Measurements from ENCODE around the gene ZNF423.

Gene ZNF423

DNA sequence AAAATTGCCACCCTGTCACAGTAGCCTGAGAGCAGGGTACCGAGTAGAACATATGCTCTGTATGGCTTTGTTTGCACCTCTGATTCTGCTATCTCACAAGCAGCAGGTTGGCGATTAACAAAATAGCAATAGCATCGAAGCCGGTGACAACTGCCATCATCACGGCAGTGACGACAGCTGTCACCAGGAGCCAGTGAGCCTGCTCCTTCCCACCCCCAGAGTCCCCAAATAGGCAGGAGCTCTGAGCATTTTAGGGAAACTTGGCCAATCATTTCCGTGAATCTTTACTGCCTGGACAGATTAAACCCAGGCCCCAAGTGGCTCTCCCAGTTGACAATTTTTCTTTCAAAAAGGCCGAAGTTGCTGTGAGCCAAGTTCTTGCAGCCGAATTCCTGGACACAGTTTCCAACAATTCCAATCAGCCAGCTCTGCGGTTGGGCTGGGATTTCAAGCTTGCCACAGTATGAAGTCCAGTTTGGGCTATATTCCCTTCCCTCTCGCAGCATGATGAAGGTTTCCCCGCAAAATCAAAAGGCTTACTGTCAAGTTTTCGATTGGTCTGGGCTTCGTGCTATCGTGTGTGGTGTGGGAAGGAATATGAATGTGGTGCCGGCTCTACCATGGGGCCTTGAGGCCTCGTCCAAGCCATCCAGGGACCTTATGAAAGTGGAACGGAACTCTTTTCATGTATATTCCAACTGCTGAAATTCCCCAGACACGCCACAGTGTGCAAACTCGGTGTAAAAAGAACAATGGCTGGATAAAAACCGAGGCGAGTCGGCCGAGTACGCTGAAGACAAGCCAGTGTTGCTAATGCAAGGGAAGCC is 295.7 kb downstream of the ZNF423 start:
- Histone ChIP-seq H3K27ac (ENCODE audit: low read depth, low read length) (no peak overlapping the region), H3K9ac (ENCODE audit: low read length) (no peak overlapping the region), H3K36me3 (ENCODE audit: control insufficient read depth, insufficient read depth, low read length) (no peaks in the 10 kb centered on the region), H3K4me1 (ENCODE audit: control insufficient read depth, insufficient read depth, low read length) (peaks cover 36% of the 10 kb centered on the region), H3K9me3 (ENCODE audit: control insufficient read depth, insufficient read depth, low read depth, low read length) (no peaks in the 10 kb centered on the region), H3K27me3 (ENCODE audit: control insufficient read depth, insufficient read depth, low read length) (no peaks in the 10 kb centered on the region), H3K4me3 (ENCODE audit: low read depth, low read length) (no peak overlapping the region)

DNA sequence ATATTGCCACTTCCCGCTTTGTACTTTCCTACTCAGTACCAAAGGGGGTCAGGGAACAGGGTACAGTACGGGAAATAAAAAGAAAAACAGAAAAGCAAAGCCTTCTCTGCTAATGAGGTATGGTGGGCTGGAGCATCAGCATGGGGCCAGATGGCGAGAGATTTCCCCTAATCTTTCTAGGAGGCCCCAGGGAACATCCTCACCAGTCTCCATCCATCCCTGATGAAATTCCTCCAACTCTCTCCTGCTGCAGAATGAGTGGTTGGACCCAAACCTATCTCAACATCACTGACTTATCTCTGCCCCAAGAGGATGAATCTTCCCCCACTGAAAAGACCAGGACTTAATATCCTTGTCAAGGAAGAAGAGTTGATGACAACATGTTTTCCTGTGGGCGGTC is 296.7 kb downstream of the ZNF423 start:
- Histone ChIP-seq H3K36me3 (ENCODE audit: control insufficient read depth, insufficient read depth, low read length) (no peaks in the 10 kb centered on the region), H3K9me3 (ENCODE audit: control insufficient read depth, insufficient read depth, low read depth, low read length) (no peaks in the 10 kb centered on the region), H3K9ac (ENCODE audit: low read length) (no peak overlapping the region), H3K27ac (ENCODE audit: low read depth, low read length) (no peak overlapping the region), H3K4me1 (ENCODE audit: control insufficient read depth, insufficient read depth, low read length) (peaks cover 26% of the 10 kb centered on the region), H3K4me3 (ENCODE audit: low read depth, low read length) (no peak overlapping the region), H3K27me3 (ENCODE audit: control insufficient read depth, insufficient read depth, low read length) (no peaks in the 10 kb centered on the region)

DNA sequence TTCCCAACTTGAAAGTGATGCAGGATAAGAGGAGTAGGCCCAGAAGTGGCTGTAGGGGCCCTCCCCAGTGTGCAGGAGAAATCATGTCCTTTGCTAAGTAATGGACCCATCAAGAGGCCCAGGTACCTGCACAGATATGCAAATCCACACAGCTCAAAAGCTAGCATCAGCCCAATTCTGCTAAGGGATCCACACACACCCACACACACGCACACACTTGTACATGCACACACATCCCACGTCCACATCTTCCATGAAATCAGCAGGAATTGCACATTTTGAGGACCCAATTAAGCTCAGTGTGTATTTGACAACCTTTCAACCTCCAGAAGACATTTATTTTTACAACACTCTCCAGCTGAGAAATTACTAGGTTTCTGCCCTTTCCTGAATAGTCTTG is 297.5 kb downstream of the ZNF423 start:
- Histone ChIP-seq H3K36me3 (ENCODE audit: control insufficient read depth, insufficient read depth, low read length) (no peaks in the 10 kb centered on the region), H3K9me3 (ENCODE audit: control insufficient read depth, insufficient read depth, low read depth, low read length) (no peaks in the 10 kb centered on the region), H3K4me3 (ENCODE audit: low read depth, low read length) (no peak overlapping the region), H3K27me3 (ENCODE audit: control insufficient read depth, insufficient read depth, low read length) (no peaks in the 10 kb centered on the region), H3K4me1 (ENCODE audit: control insufficient read depth, insufficient read depth, low read length) (peaks cover 26% of the 10 kb centered on the region), H3K27ac (ENCODE audit: low read depth, low read length) (no peak overlapping the region), H3K9ac (ENCODE audit: low read length) (no peak overlapping the region)

DNA sequence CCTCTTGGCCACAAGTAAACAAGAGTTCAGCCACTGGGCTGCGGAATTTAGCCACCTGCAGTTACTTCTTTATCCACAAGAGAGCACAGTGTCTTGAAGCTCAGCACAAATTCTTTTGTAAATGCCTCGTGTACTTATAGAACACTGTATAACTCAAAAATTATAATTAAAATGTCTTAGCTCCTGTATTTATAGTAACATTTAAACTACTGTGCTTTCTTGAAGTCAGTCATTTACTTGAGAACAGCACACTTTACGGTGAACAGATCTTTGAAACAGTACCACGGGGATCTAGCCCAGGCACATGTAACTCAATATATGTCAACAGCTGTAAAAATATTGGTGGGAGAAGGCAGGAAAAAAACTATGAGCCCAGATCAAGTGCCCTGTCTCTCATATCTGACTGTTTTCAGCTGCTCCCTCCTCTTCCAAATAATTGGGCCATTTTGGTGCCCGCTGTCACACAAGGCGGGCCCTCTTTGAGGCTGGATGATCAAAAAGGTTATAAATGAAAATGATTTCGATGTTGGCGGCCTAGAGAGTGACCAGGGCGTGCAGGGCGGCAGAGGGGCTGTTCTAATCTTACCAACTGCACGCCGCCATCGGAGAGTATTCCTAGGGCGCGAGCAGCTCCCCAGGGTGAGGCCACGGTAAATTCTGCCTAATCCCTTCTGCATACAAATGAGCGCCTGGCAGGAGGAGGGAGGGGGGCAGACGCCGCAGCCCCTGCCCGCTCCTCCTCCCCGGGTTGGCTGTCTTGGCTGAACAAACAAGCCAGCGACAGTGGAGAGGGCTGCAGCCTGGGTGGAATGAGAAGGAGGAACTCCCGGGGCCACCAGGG is 299.1 kb downstream of the ZNF423 start:
- Histone ChIP-seq H3K4me1 (ENCODE audit: control insufficient read depth, insufficient read depth, low read length) (peaks cover 26% of the 10 kb centered on the region), H3K27me3 (ENCODE audit: control insufficient read depth, insufficient read depth, low read length) (no peaks in the 10 kb centered on the region), H3K36me3 (ENCODE audit: control insufficient read depth, insufficient read depth, low read length) (no peaks in the 10 kb centered on the region), H3K9me3 (ENCODE audit: control insufficient read depth, insufficient read depth, low read depth, low read length) (no peaks in the 10 kb centered on the region), H3K27ac (ENCODE audit: low read depth, low read length) (no peak overlapping the region), H3K9ac (ENCODE audit: low read length) (peak overlapping the region; percentile 36), H3K4me3 (ENCODE audit: low read depth, low read length) (peak overlapping the region; percentile 49)

DNA sequence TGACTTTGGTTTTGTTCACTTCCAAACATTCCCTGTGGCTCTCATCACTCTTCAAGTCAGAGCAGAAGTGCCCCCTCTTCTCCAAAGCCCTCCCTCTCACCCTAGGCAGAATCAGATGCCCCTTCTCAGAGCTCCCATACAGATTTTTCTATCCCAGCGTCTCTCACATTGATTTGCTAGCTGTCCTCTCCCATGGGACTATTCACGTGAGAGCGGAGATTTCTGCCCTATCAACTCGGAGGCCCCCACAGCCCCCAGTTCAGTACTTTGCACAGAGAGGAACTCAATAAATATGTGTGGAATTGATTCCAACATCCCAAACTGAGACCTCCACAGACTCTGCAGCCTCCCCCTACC is 299.7 kb downstream of the ZNF423 start:
- Histone ChIP-seq H3K4me1 (ENCODE audit: control insufficient read depth, insufficient read depth, low read length) (peaks cover 26% of the 10 kb centered on the region), H3K27me3 (ENCODE audit: control insufficient read depth, insufficient read depth, low read length) (no peaks in the 10 kb centered on the region), H3K36me3 (ENCODE audit: control insufficient read depth, insufficient read depth, low read length) (no peaks in the 10 kb centered on the region), H3K4me3 (ENCODE audit: low read depth, low read length) (no peak overlapping the region), H3K9me3 (ENCODE audit: control insufficient read depth, insufficient read depth, low read depth, low read length) (no peaks in the 10 kb centered on the region), H3K9ac (ENCODE audit: low read length) (no peak overlapping the region), H3K27ac (ENCODE audit: low read depth, low read length) (no peak overlapping the region)

DNA sequence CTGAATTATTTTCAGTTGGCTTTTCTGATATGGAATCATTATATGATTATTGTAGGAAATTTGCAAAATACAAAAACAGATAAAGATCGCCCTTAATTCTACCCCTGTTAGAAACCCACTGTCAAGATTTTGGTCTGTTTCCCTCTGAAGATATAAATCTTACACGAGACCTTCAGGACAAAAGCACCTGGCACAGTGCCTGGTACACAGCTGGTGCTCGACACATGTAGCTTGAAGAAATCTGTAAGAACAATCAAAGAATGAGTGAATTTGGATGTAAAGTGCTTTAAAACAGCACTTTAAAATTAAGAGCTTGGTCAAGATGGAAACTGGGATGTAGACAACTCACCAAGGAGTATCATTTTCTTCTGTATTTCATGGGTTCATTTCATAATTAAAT is 301.2 kb downstream of the ZNF423 start:
- no peak overlapping the region for H3K9ac ChIP-seq (ENCODE audit: low read length)
- peaks cover 26% of the 10 kb centered on the region for H3K4me1 ChIP-seq (ENCODE audit: control insufficient read depth, insufficient read depth, low read length)
- no peaks in the 10 kb centered on the region for H3K9me3 ChIP-seq (ENCODE audit: control insufficient read depth, insufficient read depth, low read depth, low read length)
- no peak overlapping the region for H3K27ac ChIP-seq (ENCODE audit: low read depth, low read length)
- H3K36me3 ChIP-seq (ENCODE audit: control insufficient read depth, insufficient read depth, low read length), result no peaks in the 10 kb centered on the region
- no peak overlapping the region for H3K4me3 ChIP-seq (ENCODE audit: low read depth, low read length)
- H3K27me3 ChIP-seq (ENCODE audit: control insufficient read depth, insufficient read depth, low read length), result no peaks in the 10 kb centered on the region

DNA sequence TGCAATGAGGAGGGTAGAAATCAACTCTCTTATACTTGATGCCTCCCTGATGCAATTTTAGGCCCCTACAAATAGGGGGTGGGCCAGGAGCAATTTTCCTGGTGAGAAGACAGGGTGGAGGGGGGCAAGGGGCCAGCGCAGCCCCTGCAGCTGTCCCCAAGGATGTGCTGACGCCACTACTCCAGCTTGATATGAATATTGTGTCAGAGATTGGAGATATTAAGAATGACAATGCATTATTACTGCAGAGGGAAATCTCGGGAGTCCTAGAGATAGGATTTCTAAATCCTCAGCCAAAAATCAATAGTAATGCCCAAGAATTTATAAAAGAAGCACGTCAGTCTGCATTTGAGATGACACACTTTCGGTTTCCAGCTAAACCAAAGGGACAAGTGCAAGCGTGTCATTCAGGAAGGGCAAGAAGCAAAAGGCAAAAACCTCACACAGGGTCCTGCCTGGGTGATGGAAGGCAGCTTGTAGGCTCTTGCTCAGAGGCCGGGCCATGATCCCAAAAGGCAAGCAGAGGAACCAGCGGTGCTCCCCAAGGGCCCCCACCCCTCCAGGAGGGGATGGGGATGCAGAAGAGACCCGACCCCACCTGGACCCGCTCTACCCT is 303.5 kb downstream of the ZNF423 start:
- Histone ChIP-seq H3K27me3 (ENCODE audit: control insufficient read depth, insufficient read depth, low read length) (no peaks in the 10 kb centered on the region), H3K4me3 (ENCODE audit: low read depth, low read length) (no peak overlapping the region), H3K36me3 (ENCODE audit: control insufficient read depth, insufficient read depth, low read length) (no peaks in the 10 kb centered on the region), H3K4me1 (ENCODE audit: control insufficient read depth, insufficient read depth, low read length) (peaks cover 21% of the 10 kb centered on the region), H3K9me3 (ENCODE audit: control insufficient read depth, insufficient read depth, low read depth, low read length) (no peaks in the 10 kb centered on the region), H3K9ac (ENCODE audit: low read length) (no peak overlapping the region), H3K27ac (ENCODE audit: low read depth, low read length) (no peak overlapping the region)

DNA sequence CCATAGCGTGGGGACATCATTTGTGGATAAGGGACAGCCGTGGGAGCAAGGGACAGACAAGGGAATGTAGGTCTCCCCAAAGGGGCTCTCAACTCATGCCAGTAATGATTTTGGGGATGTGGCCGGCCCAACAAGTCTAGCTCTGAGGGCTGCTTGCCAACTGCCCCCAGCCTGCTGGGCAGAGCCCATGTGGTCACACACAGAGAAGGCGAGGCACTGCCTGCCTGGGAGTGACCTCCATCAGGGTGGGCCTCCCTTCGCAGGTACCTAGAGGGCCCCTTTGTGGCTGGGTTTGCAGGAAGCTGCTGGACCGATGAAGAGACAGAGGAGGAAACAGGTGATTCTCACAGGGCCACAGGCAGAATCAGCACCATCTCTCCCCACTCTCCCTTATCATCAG is 305.2 kb downstream of the ZNF423 start:
- H3K9me3 ChIP-seq (ENCODE audit: control insufficient read depth, insufficient read depth, low read depth, low read length), result no peaks in the 10 kb centered on the region
- H3K9ac ChIP-seq (ENCODE audit: low read length), result no peak overlapping the region
- H3K36me3 ChIP-seq (ENCODE audit: control insufficient read depth, insufficient read depth, low read length), result no peaks in the 10 kb centered on the region

DNA sequence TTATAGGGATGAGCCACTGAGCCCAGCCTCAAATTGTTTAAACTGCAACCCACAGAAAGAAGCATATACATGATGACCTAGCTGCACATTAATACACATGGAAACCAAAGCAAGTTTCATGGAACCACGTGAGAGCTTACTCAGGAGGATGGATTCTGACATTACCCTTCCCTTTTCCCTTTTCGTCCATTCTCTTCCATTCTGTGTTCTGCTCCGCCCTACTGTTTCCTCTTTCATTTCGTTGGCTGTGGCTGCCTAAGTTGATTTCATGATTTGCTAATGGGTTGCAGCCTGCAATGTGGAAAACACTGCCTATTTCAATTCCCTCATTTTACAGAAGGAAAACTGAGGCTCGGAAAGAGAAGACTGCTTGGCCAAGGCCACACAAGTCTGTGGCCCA is 305.8 kb downstream of the ZNF423 start:
- no peak overlapping the region for H3K9ac ChIP-seq (ENCODE audit: low read length)
- H3K36me3 ChIP-seq (ENCODE audit: control insufficient read depth, insufficient read depth, low read length), result no peaks in the 10 kb centered on the region
- H3K4me1 ChIP-seq (ENCODE audit: control insufficient read depth, insufficient read depth, low read length), result peaks cover 18% of the 10 kb centered on the region
- H3K4me3 ChIP-seq (ENCODE audit: low read depth, low read length), result no peak overlapping the region
- no peak overlapping the region for H3K27ac ChIP-seq (ENCODE audit: low read depth, low read length)
- H3K27me3 ChIP-seq (ENCODE audit: control insufficient read depth, insufficient read depth, low read length), result no peaks in the 10 kb centered on the region
- H3K9me3 ChIP-seq (ENCODE audit: control insufficient read depth, insufficient read depth, low read depth, low read length), result no peaks in the 10 kb centered on the region

More for the DNA sequence above, 305.2 kb downstream of the ZNF423 start:
- H3K4me3 ChIP-seq (ENCODE audit: low read depth, low read length), result no peak overlapping the region
- H3K27me3 ChIP-seq (ENCODE audit: control insufficient read depth, insufficient read depth, low read length), result no peaks in the 10 kb centered on the region
- H3K27ac ChIP-seq (ENCODE audit: low read depth, low read length), result no peak overlapping the region
- H3K4me1 ChIP-seq (ENCODE audit: control insufficient read depth, insufficient read depth, low read length), result peaks cover 18% of the 10 kb centered on the region

DNA sequence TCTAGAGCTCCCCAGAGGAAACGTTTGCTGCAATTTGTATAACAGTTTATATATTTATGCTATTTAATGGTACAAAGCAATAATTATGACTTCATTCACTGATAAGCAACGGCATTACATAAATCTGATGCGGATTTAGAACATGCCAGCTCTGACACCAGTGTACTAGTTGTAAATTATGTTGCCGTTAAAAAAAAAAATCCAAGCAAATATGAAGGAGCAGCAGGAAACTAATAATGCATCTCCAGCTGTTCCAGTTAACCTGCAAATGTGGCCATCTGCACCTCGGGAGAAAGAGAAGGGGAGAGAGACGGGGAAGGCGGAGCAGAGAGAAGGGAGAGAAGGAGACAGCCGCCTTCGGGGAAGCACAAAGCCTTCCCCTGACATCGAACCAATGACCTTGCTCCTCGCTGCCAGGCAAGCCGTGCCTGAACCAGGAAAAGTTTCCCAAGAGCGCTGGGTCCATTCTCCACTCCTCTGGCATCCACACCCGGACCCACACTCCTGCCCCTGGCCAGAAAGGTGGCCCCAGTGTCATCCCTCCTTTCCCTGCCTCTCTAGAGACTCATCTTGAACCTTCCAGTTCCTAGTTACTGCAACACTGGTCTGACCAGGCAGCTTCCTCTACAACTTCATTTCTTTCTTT is 307.5 kb downstream of the ZNF423 start:
- H3K9ac ChIP-seq (ENCODE audit: low read length), result no peak overlapping the region
- no peaks in the 10 kb centered on the region for H3K36me3 ChIP-seq (ENCODE audit: control insufficient read depth, insufficient read depth, low read length)
- H3K27me3 ChIP-seq (ENCODE audit: control insufficient read depth, insufficient read depth, low read length), result no peaks in the 10 kb centered on the region
- no peaks in the 10 kb centered on the region for H3K9me3 ChIP-seq (ENCODE audit: control insufficient read depth, insufficient read depth, low read depth, low read length)
- no peak overlapping the region for H3K4me3 ChIP-seq (ENCODE audit: low read depth, low read length)
- H3K27ac ChIP-seq (ENCODE audit: low read depth, low read length), result no peak overlapping the region
- H3K4me1 ChIP-seq (ENCODE audit: control insufficient read depth, insufficient read depth, low read length), result peaks cover 18% of the 10 kb centered on the region
